ENCODE results near the gene UPK3A.

DNA sequence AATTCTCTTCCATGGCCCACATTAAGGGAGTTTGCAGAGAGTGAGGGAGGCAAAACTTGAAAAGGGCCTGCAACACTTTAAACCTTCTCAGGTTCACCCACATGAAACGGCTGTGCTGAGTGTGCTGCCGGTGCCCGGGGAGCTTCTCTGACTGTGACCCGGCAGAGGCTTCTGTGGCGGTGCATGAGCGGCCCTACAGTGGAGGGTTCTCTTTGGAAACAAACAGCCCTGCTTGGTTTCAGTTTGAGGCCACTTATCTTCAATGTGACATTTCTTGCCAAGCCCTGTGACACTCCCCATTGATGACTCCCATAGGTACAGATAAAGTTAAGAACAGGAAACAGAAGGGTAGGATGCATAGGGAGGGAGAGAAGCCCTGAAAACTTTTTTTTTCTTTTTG is 56.7 kb downstream of the UPK3A start:
- TF ChIP-seq, protein P1, sequence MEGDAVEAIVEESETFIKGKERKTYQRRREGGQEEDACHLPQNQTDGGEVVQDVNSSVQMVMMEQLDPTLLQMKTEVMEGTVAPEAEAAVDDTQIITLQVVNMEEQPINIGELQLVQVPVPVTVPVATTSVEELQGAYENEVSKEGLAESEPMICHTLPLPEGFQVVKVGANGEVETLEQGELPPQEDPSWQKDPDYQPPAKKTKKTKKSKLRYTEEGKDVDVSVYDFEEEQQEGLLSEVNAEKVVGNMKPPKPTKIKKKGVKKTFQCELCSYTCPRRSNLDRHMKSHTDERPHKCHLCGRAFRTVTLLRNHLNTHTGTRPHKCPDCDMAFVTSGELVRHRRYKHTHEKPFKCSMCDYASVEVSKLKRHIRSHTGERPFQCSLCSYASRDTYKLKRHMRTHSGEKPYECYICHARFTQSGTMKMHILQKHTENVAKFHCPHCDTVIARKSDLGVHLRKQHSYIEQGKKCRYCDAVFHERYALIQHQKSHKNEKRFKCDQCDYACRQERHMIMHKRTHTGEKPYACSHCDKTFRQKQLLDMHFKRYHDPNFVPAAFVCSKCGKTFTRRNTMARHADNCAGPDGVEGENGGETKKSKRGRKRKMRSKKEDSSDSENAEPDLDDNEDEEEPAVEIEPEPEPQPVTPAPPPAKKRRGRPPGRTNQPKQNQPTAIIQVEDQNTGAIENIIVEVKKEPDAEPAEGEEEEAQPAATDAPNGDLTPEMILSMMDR (IDR thresholded peaks at IDR 0.05), result no peak
- no peak for TF ChIP-seq POLR2AphosphoS5 (IDR thresholded peaks at IDR 0.05)

All from breast epithelium (tissue), 3 donors.